GM12891 (cell line): ENCODE results near the gene GSTO2.

Source experiments
- DNase-seq: peaks from one replicate; pipeline ENCODE4 v3.0.0; 2011; ENCODE audit warnings: low spot score; ENCODE audit not compliant: insufficient read length
- FAIRE-seq: peaks from 2 replicates; lab custom pipeline; 2011; peaks lifted over from hg19 to GRCh38; lab: Jason Lieb, UNC
- PAX5 ChIP-seq: IDR thresholded peaks from 2 replicates; pipeline ENCODE4 v1.6.1; 2011; ENCODE audit warnings: low read length, moderate library complexity, mild to moderate bottlenecking; ENCODE audit not compliant: insufficient read depth, severe bottlenecking
- POLR2A ChIP-seq: IDR thresholded peaks from 2 replicates; pipeline ENCODE4 v1.6.1; 2011; ENCODE audit warnings: low read depth, low read length, control low read depth
- POLR2AphosphoS5 ChIP-seq: IDR thresholded peaks from 2 replicates; pipeline ENCODE4 v1.6.1; 2011; ENCODE audit warnings: low read depth, low read length, control low read depth
- POU2F2 ChIP-seq: IDR thresholded peaks from 2 replicates; pipeline ENCODE4 v1.6.1; 2011; ENCODE audit warnings: low read depth, mild to moderate bottlenecking, control low read depth, low read length, moderate library complexity
- SPI1 ChIP-seq: IDR thresholded peaks from 2 replicates; pipeline ENCODE4 v1.6.1; 2011; ENCODE audit warnings: low read depth, low read length, control low read depth
- TAF1 ChIP-seq: IDR thresholded peaks from 2 replicates; pipeline ENCODE4 v1.6.1; 2011; ENCODE audit warnings: low read depth, low read length, control low read depth

GSTO2 gene

GRCh38 chr10:104331208-104331838 is 62.3 kb downstream of the GSTO2 start:
- FAIRE-seq (no peak), DNase-seq (no peak)
- no peak for TF ChIP-seq POLR2AphosphoS5
- no peak for TF ChIP-seq POU2F2
- no peak for TF ChIP-seq POLR2A
- TF ChIP-seq SPI1 = no peak
- TF ChIP-seq PAX5 = no peak
- TF ChIP-seq TAF1 = no peak

GRCh38 chr10:104332243-104333031 is 63.5 kb downstream of the GSTO2 start:
- FAIRE-seq (no peak), DNase-seq (no peak)
- no peak for TF ChIP-seq TAF1
- no peak for TF ChIP-seq SPI1
- no peak for TF ChIP-seq POLR2AphosphoS5
- TF ChIP-seq POU2F2 = no peak
- no peak for TF ChIP-seq PAX5
- TF ChIP-seq POLR2A = no peak

- DNase-seq = no peak
- TF ChIP-seq SPI1 = no peak
- no peak for TF ChIP-seq PAX5
- TF ChIP-seq POLR2A = no peak
- no peak for TF ChIP-seq POU2F2
- TF ChIP-seq TAF1 = no peak
- no peak for TF ChIP-seq POLR2AphosphoS5
- no peak for FAIRE-seq
Observed at GRCh38 chr10:104333032-104333727, 64.2 kb downstream of the GSTO2 start.

GRCh38 chr10:104333728-104334373 is 64.9 kb downstream of the GSTO2 start:
- DNase-seq = no peak
- FAIRE-seq = no peak
- no peak for TF ChIP-seq POLR2AphosphoS5
- no peak for TF ChIP-seq TAF1
- TF ChIP-seq SPI1 = no peak
- TF ChIP-seq POU2F2 = no peak
- TF ChIP-seq POLR2A = no peak
- no peak for TF ChIP-seq PAX5

- TF ChIP-seq POU2F2 (no peak), TAF1 (no peak), POLR2AphosphoS5 (no peak), POLR2A (no peak), PAX5 (no peak), SPI1 (no peak)
- DNase-seq = no peak
- FAIRE-seq = no peak
Observed at GRCh38 chr10:104334561-104334960, 65.6 kb downstream of the GSTO2 start.

- FAIRE-seq = no peak
- DNase-seq = no peak
- TF ChIP-seq POU2F2 (no peak), TAF1 (no peak), PAX5 (no peak), POLR2A (no peak), SPI1 (no peak), POLR2AphosphoS5 (no peak)
Observed at GRCh38 chr10:104334965-104335650, 66.1 kb downstream of the GSTO2 start.

GRCh38 chr10:104336821-104337467 is 68.0 kb downstream of the GSTO2 start:
- FAIRE-seq (peak; percentile 26), DNase-seq (no peak)
- TF ChIP-seq PAX5 (no peak), POU2F2 (no peak), TAF1 (no peak), POLR2A (no peak), POLR2AphosphoS5 (no peak), SPI1 (no peak)

GRCh38 chr10:104337521-104337984 is 68.6 kb downstream of the GSTO2 start:
- no peak for TF ChIP-seq POLR2A
- peak; percentile 85 for TF ChIP-seq SPI1
- no peak for TF ChIP-seq POU2F2
- TF ChIP-seq PAX5 = no peak
- TF ChIP-seq TAF1 = 0 out of 2 replicates have a peak, but pooled peaks have one; percentile 27
- TF ChIP-seq POLR2AphosphoS5 = no peak
- no peak for DNase-seq
- peak; percentile 41 for FAIRE-seq
